Spleen (tissue), 11 donors: ENCODE results near the gene TSPOAP1. TPM values are rescaled to one million over a fixed set of nuclear protein-coding genes. Genes with fewer than 3 reads are reported as not detected.

Experiments
- DNase-seq: peaks from one replicate; pipeline ENCODE4 v3.0.0-alpha.2; 2020
- H3K27ac ChIP-seq, 8 donors: fragments of 200-600 bp; sonication (generic) in 7 of 8; 1 replicate in 4 of 8; 2 replicates in 4 of 8; pipeline versions ENCODE4 v1.5.0 to v1.8.0; 2016 to 2021; ENCODE audit warnings: inconsistent platforms in 4 of 8, mild to moderate bottlenecking in 4 of 8, moderate library complexity in 1 of 8
- H3K27me3 ChIP-seq, 7 donors: fragments of 200-600 bp; sonication (generic) in 6 of 7; replicated peaks in 1 of 7; 1 replicate in 4 of 7; 2 replicates in 3 of 7; pipeline versions ENCODE4 v1.5.0 to v1.8.0; 2016 to 2021; ENCODE audit warnings: inconsistent platforms in 3 of 7, mild to moderate bottlenecking in 1 of 7
- H3K36me3 ChIP-seq, 6 donors: fragments of 200-600 bp; sonication (generic) in 5 of 6; 1 replicate in 4 of 6; 2 replicates in 2 of 6; pipeline versions ENCODE4 v1.5.0 to v1.8.0; 2016 to 2021; ENCODE audit warnings: inconsistent platforms in 2 of 6
- H3K4me1 ChIP-seq, 6 donors: fragments of 200-600 bp; sonication (generic) in 5 of 6; 1 replicate in 3 of 6; 2 replicates in 3 of 6; pipeline versions ENCODE4 v1.5.0 to v1.8.0; 2016 to 2021; ENCODE audit warnings: inconsistent platforms in 3 of 6
- H3K4me3 ChIP-seq, 8 donors: fragments of 200-600 bp; sonication (generic) in 7 of 8; 1 replicate in 4 of 8; 2 replicates in 4 of 8; pipeline versions ENCODE4 v1.5.0 to v1.8.0; 2016 to 2021; ENCODE audit warnings: inconsistent platforms in 4 of 8, mild to moderate bottlenecking in 4 of 8, moderate library complexity in 2 of 8
- H3K9me3 ChIP-seq, 8 donors: fragments of 200-600 bp; sonication (generic) in 7 of 8; 1 replicate in 4 of 8; 2 replicates in 4 of 8; pipeline versions ENCODE4 v1.5.0 to v1.8.0; 2016 to 2021; ENCODE audit warnings: inconsistent platforms in 4 of 8
- POLR2A ChIP-seq, 3 donors: fragments of 450-650 bp; IDR thresholded peaks; one replicate each; pipeline ENCODE4 v1.5.1; 2017; ENCODE audit warnings: antibody characterized with exemption in 3 of 3, mild to moderate bottlenecking in 1 of 3
- POLR2AphosphoS5 ChIP-seq, 3 donors: sonication (generic); formaldehyde crosslinking; IDR thresholded peaks; one replicate each; pipeline ENCODE4 v1.5.1; 2017; ENCODE audit warnings: antibody characterized with exemption in 3 of 3
- WGBS, 5 donors: extraction: QIAGEN DNeasy Blood & Tissue Kit in 3 of 5; methylation state at CpG; one replicate each; pipeline versions ENCODE4 v1.1.5 to v1.1.7; 2013 to 2018; 5-methylcytosine and 5-hydroxymethylcytosine counted together
- intact Hi-C: fragments of 100-400 bp; cut with DNase I; formaldehyde crosslinking; loops from one replicate; pipeline ENCODE4 v1.15.0; 2023; ENCODE audit warnings: low total_unique reads
- polyA plus RNA-seq, 3 donors: library from polyadenylated mRNA; stranded (reverse); fragments of 200-250 nt; gene quantifications; one replicate each; pipeline ENCODE4 v1.2.1, GENCODE V29; 2013
- total RNA-seq, 7 donors: library from RNA; depleted of rRNA in 3 of 7; stranded (reverse); fragments of >200 nt in 3 of 7; fragmentation: NEBNext Ultra II Directional in 4 of 7; extraction: Animal tissue kit (Norgen Biotek cat#: 25700) in 4 of 7; gene quantifications; one replicate each; pipeline versions ENCODE4 v1.1.0 to v1.2.1, GENCODE V29; 2016 to 2021
- TF ChIP-seq, protein P1 (sequence below), 11 experiments: fragments of 200-600 bp in 7 of 11; fragments of 450-650 bp in 4 of 11; sonication (generic) in 4 of 11; IDR thresholded peaks in 8 of 11; conservative IDR thresholded peaks in 3 of 11; 1 replicate in 7 of 11; 2 replicates in 4 of 11; pipeline versions ENCODE4 v1.4.0 to v1.8.0; 2016 to 2021; ENCODE audit warnings: antibody characterized with exemption in 11 of 11, inconsistent platforms in 4 of 11, mild to moderate bottlenecking in 1 of 11
- donor health status: healthy with polysubstance abuse.
- donor health status: DM: no; HTN: no; CAD: no; lungs with moderate emphysema.
- donor health status: DM: no; HTN: no; CAD: no.
- donor health status: Bipolar disorder and iron deficiency.
- donor health status: healthy.
- donor health status: DM: no; HTN: no; CAD: no.
- donor health status: DM: yes; HTN: yes; CAD: no.

TSPOAP1 gene
- total and polyA plus RNA-seq, 10 donors: 11.5 to 31.8 (median 18.6) TPM

DNA sequence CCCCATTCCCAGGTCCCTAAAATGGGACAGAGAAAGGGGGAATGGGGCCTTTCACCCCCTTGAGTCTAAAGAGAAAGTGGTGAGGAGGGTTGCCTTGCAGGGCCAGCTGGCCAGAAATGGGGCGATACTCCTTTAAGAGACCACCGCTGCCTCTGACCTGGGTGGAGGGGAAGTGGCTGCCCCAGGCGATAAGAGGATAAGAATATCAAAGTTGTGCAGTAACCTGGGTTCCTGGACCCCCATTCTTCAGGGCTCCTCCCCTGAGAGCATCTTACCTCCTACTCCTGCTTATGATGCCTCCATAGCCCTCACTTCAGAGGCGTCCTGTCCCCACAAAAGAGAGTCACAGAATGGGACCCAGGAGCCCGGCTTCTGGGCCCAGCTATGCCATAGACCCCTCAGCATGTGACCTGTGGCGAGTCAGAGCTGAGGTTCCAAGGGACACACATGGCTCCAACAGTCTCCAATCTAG, 5.2 kb upstream of the TSPOAP1 start:
- Histone ChIP-seq H3K27me3 (no peaks in the 10 kb centered on the region), H3K4me1 (peaks cover 19 to 83% (median 66%) of the 10 kb centered on the region in 6 donors), H3K27ac (peak overlapping the region; percentile 97 to 100 (median 99)), H3K4me3 (peak overlapping the region; percentile 90 to 100 (median 96)), H3K9me3 (no peaks in the 10 kb centered on the region), H3K36me3 (peaks cover 0 to 24% (median 10%) of the 10 kb centered on the region in 6 donors)
- WGBS, 5 donors: 7 to 35% (median 23%) methylated on average over 4 to 6 of the region's 6 CpGs
- TF ChIP-seq POLR2AphosphoS5 (IDR thresholded peaks at IDR 0.05) (no peak), POLR2A (IDR thresholded peaks at IDR 0.05) (no peak)
- TF ChIP-seq, protein P1, sequence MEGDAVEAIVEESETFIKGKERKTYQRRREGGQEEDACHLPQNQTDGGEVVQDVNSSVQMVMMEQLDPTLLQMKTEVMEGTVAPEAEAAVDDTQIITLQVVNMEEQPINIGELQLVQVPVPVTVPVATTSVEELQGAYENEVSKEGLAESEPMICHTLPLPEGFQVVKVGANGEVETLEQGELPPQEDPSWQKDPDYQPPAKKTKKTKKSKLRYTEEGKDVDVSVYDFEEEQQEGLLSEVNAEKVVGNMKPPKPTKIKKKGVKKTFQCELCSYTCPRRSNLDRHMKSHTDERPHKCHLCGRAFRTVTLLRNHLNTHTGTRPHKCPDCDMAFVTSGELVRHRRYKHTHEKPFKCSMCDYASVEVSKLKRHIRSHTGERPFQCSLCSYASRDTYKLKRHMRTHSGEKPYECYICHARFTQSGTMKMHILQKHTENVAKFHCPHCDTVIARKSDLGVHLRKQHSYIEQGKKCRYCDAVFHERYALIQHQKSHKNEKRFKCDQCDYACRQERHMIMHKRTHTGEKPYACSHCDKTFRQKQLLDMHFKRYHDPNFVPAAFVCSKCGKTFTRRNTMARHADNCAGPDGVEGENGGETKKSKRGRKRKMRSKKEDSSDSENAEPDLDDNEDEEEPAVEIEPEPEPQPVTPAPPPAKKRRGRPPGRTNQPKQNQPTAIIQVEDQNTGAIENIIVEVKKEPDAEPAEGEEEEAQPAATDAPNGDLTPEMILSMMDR (IDR thresholded peaks at IDR 0.05 in 8 of 11, conservative IDR thresholded peaks at IDR 0.05 in 3 of 11): no peak
- peak; percentile 77 for DNase-seq
- intact Hi-C loops: no loop called here

DNA sequence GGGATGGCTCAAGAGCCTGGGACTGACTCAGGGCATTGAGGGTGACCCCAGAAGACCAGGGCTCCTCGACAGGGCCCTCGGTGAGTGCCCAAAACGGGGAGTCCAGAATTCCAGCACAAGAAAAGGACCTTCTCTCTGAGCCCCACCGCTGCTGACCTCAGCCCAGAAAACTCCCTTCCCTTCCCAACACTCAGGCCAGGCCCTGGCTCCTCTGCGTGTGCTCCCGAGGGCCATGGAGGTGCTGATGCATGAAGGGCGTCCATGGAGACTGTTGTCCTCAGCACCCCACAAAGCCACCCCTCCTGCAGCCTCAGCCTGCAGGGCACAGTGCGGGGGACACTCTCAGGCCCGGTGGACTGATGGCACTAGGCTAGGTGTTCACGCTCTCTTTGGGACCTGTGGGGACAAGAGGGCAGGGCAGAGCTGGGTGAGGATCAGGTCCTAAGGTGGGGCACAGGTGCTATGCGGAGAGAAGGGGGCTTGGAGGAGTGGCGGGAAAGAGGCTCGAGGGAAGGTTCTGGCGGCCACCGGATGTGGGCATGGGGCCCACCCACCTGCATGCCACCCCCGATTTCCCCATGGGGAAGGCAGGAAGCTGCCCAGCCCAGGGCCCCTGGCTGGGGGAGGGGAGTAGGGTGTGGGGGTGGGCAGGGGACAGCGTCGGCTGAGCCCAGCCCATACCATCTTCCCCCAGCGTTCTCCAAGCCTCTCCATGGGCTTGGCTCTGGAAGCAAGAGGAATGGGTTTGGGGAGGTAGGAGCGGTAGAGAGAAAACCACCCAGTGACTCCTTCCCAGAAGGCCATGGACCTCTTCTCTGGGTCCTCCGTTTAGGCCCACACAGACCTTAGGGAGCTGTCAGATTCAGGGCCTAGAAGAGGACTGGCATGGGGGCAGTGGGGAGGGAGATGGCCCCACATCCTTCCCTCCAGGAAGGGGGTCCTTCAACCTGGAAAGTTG, 4.5 kb upstream of the TSPOAP1 start:
- Histone ChIP-seq H3K27ac (peak overlapping the region; percentile 97 to 100 (median 99)), H3K27me3 (no peaks in the 10 kb centered on the region), H3K9me3 (no peaks in the 10 kb centered on the region), H3K4me3 (peak overlapping the region; percentile 90 to 100 (median 96)), H3K36me3 (peaks cover 0 to 24% (median 10%) of the 10 kb centered on the region in 6 donors), H3K4me1 (peaks cover 16 to 83% (median 67%) of the 10 kb centered on the region in 6 donors)
- WGBS, 5 donors: 13 to 49% (median 20%) methylated on average over 13 to 21 of the region's 21 CpGs
- intact Hi-C loops: no loop called here
- DNase-seq: peak; percentile 93
- TF ChIP-seq POLR2AphosphoS5 (IDR thresholded peaks at IDR 0.05): peak; percentile 73 to 84 (median 78)
- TF ChIP-seq, protein P1 (IDR thresholded peaks at IDR 0.05 in 8 of 11, conservative IDR thresholded peaks at IDR 0.05 in 3 of 11): no peak
- TF ChIP-seq POLR2A (IDR thresholded peaks at IDR 0.05): no peak

DNA sequence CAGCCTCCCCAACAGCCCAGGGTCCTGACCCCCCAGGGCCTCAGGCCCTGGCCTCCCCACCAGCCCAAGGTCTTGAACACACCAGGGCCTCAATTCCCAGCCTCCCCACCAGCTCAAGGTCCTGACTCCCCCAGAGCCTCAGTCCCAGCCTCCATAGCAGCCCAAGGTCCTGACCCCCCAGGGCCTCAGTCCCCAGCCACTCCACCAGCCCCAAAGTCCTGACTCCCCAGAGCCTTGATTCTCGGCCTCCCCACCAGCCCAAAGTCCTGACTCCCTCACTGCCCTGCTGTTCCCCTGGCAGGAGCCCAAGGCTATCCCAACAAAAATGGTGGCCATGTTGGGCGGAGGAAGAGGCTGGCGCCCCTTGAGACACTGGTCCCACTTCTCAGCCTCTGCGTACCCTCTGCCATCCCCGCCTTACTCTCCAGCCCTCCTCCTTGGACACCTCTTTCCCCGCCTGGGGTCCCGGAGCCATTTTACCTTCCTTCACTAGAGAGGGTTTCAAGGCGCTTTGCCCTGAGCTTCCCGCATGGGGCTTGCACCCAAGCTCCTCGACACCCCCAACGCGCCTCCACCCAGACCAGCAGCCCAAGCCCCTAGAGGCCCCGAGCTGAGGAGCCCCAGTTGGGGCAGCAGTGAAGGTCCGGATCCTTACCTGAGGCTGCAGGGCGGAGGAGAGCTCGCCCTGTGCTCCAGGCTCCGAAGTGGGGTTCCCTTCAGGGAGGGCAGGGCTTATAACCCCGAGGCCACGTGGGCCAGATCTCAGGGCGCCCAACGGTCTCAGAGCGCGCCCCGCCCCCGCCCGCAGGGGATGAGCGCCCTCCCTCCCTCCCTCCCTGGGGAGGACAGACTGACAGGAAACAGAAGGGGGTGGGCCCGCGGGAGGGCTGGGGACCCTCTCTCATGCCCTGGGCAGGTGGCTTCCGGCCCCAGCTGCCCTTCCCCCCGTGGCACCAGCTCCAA, 3.5 kb upstream of the TSPOAP1 start:
- peak; percentile 99 for DNase-seq
- peak overlapping the region; percentile 97 to 100 (median 99) for H3K27ac ChIP-seq
- TF ChIP-seq POLR2AphosphoS5 (IDR thresholded peaks at IDR 0.05) (peak; percentile 100), POLR2A (IDR thresholded peaks at IDR 0.05) (peak; percentile 99)
- TF ChIP-seq, protein P1 (IDR thresholded peaks at IDR 0.05 in 8 of 11, conservative IDR thresholded peaks at IDR 0.05 in 3 of 11): peak in 4 of 11 experiments; percentile 10 to 23 (median 17)
- peak overlapping the region; percentile 90 to 100 (median 96) for H3K4me3 ChIP-seq
- peaks cover 0 to 8% (median 0%) of the 10 kb centered on the region in 7 donors for H3K27me3 ChIP-seq
- H3K9me3 ChIP-seq: no peaks in the 10 kb centered on the region
- intact Hi-C loops: no loop called here
- H3K4me1 ChIP-seq: peaks cover 16 to 83% (median 67%) of the 10 kb centered on the region in 6 donors
- H3K36me3 ChIP-seq: peaks cover 0 to 24% (median 10%) of the 10 kb centered on the region in 6 donors
- whole genome bisulfite sequencing, 5 donors: 22 to 39% (median 28%) methylated on average over 17 to 31 of the region's 31 CpGs
